Sigmoid colon (tissue), 7 donors: ENCODE data around the gene OCIAD2. TPM values are rescaled to one million over a fixed set of nuclear protein-coding genes. Genes with fewer than 3 reads are reported as not detected.

Experiments
- DNase-seq: peaks from one replicate; pipeline ENCODE4 v3.0.0-alpha.2; 2019
- H3K27ac ChIP-seq, 4 donors: fragments of 200-600 bp; sonication (generic); one replicate each; pipeline ENCODE4 v1.5.1; 2016 to 2019; ENCODE audit warnings: mild to moderate bottlenecking in 1 of 4
- H3K27me3 ChIP-seq, 3 donors: fragments of 200-600 bp; sonication (generic); one replicate each; pipeline ENCODE4 v1.5.1; 2019; ENCODE audit warnings: mild to moderate bottlenecking in 1 of 3
- H3K36me3 ChIP-seq, 4 donors: fragments of 200-600 bp; sonication (generic); one replicate each; pipeline ENCODE4 v1.5.1; 2016 to 2019
- H3K4me1 ChIP-seq, 4 donors: fragments of 200-600 bp; sonication (generic); one replicate each; pipeline ENCODE4 v1.5.1; 2017 to 2019
- H3K4me3 ChIP-seq, 4 donors: fragments of 200-600 bp; sonication (generic); one replicate each; pipeline ENCODE4 v1.5.1; 2017 to 2019; ENCODE audit warnings: mild to moderate bottlenecking in 2 of 4, moderate library complexity in 1 of 4
- H3K9me3 ChIP-seq, 4 donors: fragments of 200-600 bp in 3 of 4; sonication (generic) in 3 of 4; one replicate each; pipeline versions ENCODE4 v1.5.1 to v1.6.1; 2013 to 2019
- EP300 ChIP-seq, 4 donors: sonication (generic); formaldehyde crosslinking; IDR thresholded peaks; one replicate each; pipeline ENCODE4 v1.6.1; 2017; ENCODE audit warnings: antibody characterized with exemption in 4 of 4
- POLR2A ChIP-seq, 2 donors: fragments of 450-650 bp; IDR thresholded peaks; one replicate each; pipeline ENCODE4 v1.6.1; 2016; ENCODE audit warnings: antibody characterized with exemption in 2 of 2, mild to moderate bottlenecking in 2 of 2, moderate library complexity in 2 of 2
- POLR2AphosphoS5 ChIP-seq, 4 donors: sonication (generic); formaldehyde crosslinking; IDR thresholded peaks; one replicate each; pipeline ENCODE4 v1.6.1; 2017; ENCODE audit warnings: antibody characterized with exemption in 4 of 4
- WGBS, 2 donors: extraction: QIAGEN DNeasy Blood & Tissue Kit; methylation state at CpG; one replicate each; pipeline ENCODE4 v1.1.7; 2013; 5-methylcytosine and 5-hydroxymethylcytosine counted together
- intact Hi-C: fragments of 100-400 bp; cut with DNase I; formaldehyde crosslinking; loops from one replicate; pipeline ENCODE4 v1.15.1; 2023
- polyA plus RNA-seq, 3 donors: library from polyadenylated mRNA; stranded (reverse); fragments of 200-250 nt; gene quantifications; one replicate each; pipeline ENCODE4 v1.2.3, GENCODE V29; 2013
- total RNA-seq, 4 donors: library from RNA; depleted of rRNA; stranded (reverse); fragments of >200 nt; gene quantifications; one replicate each; pipeline ENCODE4 v1.1.0, GENCODE V29; 2016
- TF ChIP-seq, protein P1 (sequence below), 4 experiments: fragments of 450-650 bp in 3 of 4; fragments of 200-600 bp in 1 of 4; IDR thresholded peaks; one replicate each; pipeline ENCODE4 v1.5.1; 2016 to 2019; ENCODE audit warnings: antibody characterized with exemption in 4 of 4, mild to moderate bottlenecking in 3 of 4, moderate library complexity in 2 of 4
- donor health status: healthy with polysubstance abuse.
- donor health status: Bipolar disorder and iron deficiency.
- donor health status: healthy.

The OCIAD2 gene
- total and polyA plus RNA-seq, 7 donors: 7.1 to 188 (median 21.8) TPM

DNA sequence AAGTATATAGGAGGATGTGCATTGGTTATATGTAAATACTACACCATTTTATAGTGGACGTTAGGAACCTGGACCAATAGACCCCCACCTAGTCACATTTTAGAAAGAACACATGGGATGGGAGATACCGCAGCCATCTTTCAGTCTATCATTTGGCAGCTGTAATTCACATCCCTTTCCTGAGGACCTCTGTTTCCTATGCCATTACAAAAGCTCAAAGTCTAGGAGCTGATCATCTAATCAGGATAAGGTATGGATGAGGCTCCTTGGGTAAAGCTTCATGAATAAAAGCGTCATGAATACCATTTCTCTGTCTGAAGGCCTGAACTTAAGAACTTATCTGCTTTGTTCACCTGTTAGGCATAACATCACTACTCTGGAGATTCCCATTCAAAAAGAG is 44.5 kb downstream of the OCIAD2 start:
- Histone ChIP-seq H3K27ac (no peak overlapping the region), H3K27me3 (no peaks in the 10 kb centered on the region), H3K9me3 (no peaks in the 10 kb centered on the region), H3K36me3 (peaks cover 0 to 40% (median 4%) of the 10 kb centered on the region in 4 donors), H3K4me3 (no peak overlapping the region), H3K4me1 (no peaks in the 10 kb centered on the region)
- 82 to 90% methylated on average over 3 of the region's 3 CpGs for WGBS, 2 donors
- TF ChIP-seq POLR2A (IDR thresholded peaks at IDR 0.05) (no peak), POLR2AphosphoS5 (IDR thresholded peaks at IDR 0.05) (no peak), EP300 (IDR thresholded peaks at IDR 0.05) (no peak)
- TF ChIP-seq, protein P1, sequence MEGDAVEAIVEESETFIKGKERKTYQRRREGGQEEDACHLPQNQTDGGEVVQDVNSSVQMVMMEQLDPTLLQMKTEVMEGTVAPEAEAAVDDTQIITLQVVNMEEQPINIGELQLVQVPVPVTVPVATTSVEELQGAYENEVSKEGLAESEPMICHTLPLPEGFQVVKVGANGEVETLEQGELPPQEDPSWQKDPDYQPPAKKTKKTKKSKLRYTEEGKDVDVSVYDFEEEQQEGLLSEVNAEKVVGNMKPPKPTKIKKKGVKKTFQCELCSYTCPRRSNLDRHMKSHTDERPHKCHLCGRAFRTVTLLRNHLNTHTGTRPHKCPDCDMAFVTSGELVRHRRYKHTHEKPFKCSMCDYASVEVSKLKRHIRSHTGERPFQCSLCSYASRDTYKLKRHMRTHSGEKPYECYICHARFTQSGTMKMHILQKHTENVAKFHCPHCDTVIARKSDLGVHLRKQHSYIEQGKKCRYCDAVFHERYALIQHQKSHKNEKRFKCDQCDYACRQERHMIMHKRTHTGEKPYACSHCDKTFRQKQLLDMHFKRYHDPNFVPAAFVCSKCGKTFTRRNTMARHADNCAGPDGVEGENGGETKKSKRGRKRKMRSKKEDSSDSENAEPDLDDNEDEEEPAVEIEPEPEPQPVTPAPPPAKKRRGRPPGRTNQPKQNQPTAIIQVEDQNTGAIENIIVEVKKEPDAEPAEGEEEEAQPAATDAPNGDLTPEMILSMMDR (IDR thresholded peaks at IDR 0.05): no peak
- intact Hi-C loops: no loop called here
- DNase-seq: no peak

DNA sequence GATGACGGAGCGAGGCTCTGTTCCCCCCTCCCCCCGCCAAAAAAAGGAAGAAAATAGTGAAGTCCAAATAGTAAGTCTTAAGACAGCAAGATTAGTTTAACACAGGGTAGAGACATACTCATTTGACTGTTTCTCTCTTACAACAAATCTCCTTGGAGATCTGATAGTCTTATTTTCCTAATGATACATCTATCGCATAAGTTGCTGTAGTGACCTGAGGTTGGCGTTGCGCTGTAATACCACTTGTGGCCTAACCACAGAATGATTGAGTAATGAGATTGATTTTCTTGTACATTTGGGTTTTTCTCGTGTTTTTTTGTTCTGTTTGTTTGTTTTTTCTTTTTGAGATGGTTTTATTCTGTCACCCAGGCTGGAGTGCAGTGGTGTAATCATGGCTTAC is 48.4 kb downstream of the OCIAD2 start:
- no peaks in the 10 kb centered on the region for H3K4me1 ChIP-seq
- intact Hi-C loops: no loop called here
- no peaks in the 10 kb centered on the region for H3K27me3 ChIP-seq
- H3K9me3 ChIP-seq: no peaks in the 10 kb centered on the region
- no peak for DNase-seq
- WGBS, 2 donors: 89 to 92% methylated on average over 7 of the region's 7 CpGs
- peaks cover 0 to 76% (median 7%) of the 10 kb centered on the region in 4 donors for H3K36me3 ChIP-seq
- no peak overlapping the region for H3K27ac ChIP-seq
- no peak for TF ChIP-seq POLR2A (IDR thresholded peaks at IDR 0.05)
- TF ChIP-seq POLR2AphosphoS5 (IDR thresholded peaks at IDR 0.05): no peak
- TF ChIP-seq, protein P1 (IDR thresholded peaks at IDR 0.05): no peak
- TF ChIP-seq EP300 (IDR thresholded peaks at IDR 0.05): no peak
- no peak overlapping the region for H3K4me3 ChIP-seq

- H3K4me1 ChIP-seq: no peaks in the 10 kb centered on the region
- no peak overlapping the region for H3K27ac ChIP-seq
- WGBS, 2 donors: 90 to 92% methylated on average over 2 of the region's 2 CpGs
- peaks cover 0 to 84% (median 8%) of the 10 kb centered on the region in 4 donors for H3K36me3 ChIP-seq
- no peaks in the 10 kb centered on the region for H3K9me3 ChIP-seq
- H3K27me3 ChIP-seq: no peaks in the 10 kb centered on the region
- H3K4me3 ChIP-seq: no peak overlapping the region
- DNase-seq: no peak
- intact Hi-C loops: no loop called here
- no peak for TF ChIP-seq EP300 (IDR thresholded peaks at IDR 0.05)
- TF ChIP-seq, protein P1 (IDR thresholded peaks at IDR 0.05): no peak
- TF ChIP-seq POLR2AphosphoS5 (IDR thresholded peaks at IDR 0.05): no peak
Observed at GRCh38 chr4:48854982-48855381, 51.6 kb downstream of the OCIAD2 start.

- TF ChIP-seq EP300 (IDR thresholded peaks at IDR 0.05): no peak
- no peak for TF ChIP-seq POLR2AphosphoS5 (IDR thresholded peaks at IDR 0.05)
- 96 to 97% methylated on average over 1 of the region's 1 CpG for WGBS, 2 donors
- intact Hi-C loops: no loop called here
- H3K27ac ChIP-seq: no peak overlapping the region
- H3K4me1 ChIP-seq: no peaks in the 10 kb centered on the region
- H3K27me3 ChIP-seq: no peaks in the 10 kb centered on the region
- H3K9me3 ChIP-seq: no peaks in the 10 kb centered on the region
- peaks cover 0 to 88% (median 8%) of the 10 kb centered on the region in 4 donors for H3K36me3 ChIP-seq
- no peak overlapping the region for H3K4me3 ChIP-seq
- DNase-seq: no peak
Observed at GRCh38 chr4:48854395-48854683, 52.2 kb downstream of the OCIAD2 start.

GRCh38 chr4:48853604-48854394 is 52.8 kb downstream of the OCIAD2 start:
- peaks cover 0 to 93% (median 8%) of the 10 kb centered on the region in 4 donors for H3K36me3 ChIP-seq

More at GRCh38 chr4:48853604-48854394, 52.8 kb downstream of the OCIAD2 start:
- no peaks in the 10 kb centered on the region for H3K9me3 ChIP-seq
- H3K27me3 ChIP-seq: no peaks in the 10 kb centered on the region
- no peak overlapping the region for H3K27ac ChIP-seq
- no peak for TF ChIP-seq EP300 (IDR thresholded peaks at IDR 0.05)
- TF ChIP-seq POLR2AphosphoS5 (IDR thresholded peaks at IDR 0.05): no peak
- TF ChIP-seq POLR2A (IDR thresholded peaks at IDR 0.05): no peak
- TF ChIP-seq, protein P1 (IDR thresholded peaks at IDR 0.05): no peak
- no peak overlapping the region for H3K4me3 ChIP-seq
- WGBS, 2 donors: 97% methylated on average over 4 of the region's 4 CpGs
- H3K4me1 ChIP-seq: no peaks in the 10 kb centered on the region
- DNase-seq: no peak
- intact Hi-C loops: no loop called here
